Thoracic aorta (tissue), 2 donors: ENCODE measurements around the gene GUCY1A2. TPM values are rescaled to one million over a fixed set of nuclear protein-coding genes. Genes with fewer than 3 reads are reported as not detected.

Experiments used
- ATAC-seq: fragments of 150-250 bp; one replicate; pipeline ENCODE4 v1.8.0; 2017; ENCODE audit warnings: low read depth; ENCODE audit not compliant: insufficient number of reproducible peaks, low FRiP score
- DNase-seq: peaks from one replicate; pipeline ENCODE4 v3.0.0-alpha.2; 2020; ENCODE audit warnings: low spot score
- H3K27ac ChIP-seq, 2 donors: fragments of 200-600 bp; sonication (generic); 1 replicate in 1 of 2; 2 replicates in 1 of 2; pipeline ENCODE4 v1.5.1; 2016; ENCODE audit warnings: mild to moderate bottlenecking in 2 of 2, moderate library complexity in 2 of 2
- H3K27me3 ChIP-seq: fragments of 200-600 bp; sonication (generic); replicated peaks from 2 replicates; pipeline ENCODE4 v1.6.0; 2016; ENCODE audit warnings: mild to moderate bottlenecking; ENCODE audit not compliant: insufficient read depth
- H3K36me3 ChIP-seq: fragments of 200-600 bp; sonication (generic); one replicate; pipeline ENCODE4 v1.5.1; 2016
- H3K4me1 ChIP-seq, 2 donors: fragments of 200-600 bp; sonication (generic); 1 replicate in 1 of 2; 2 replicates in 1 of 2; pipeline versions ENCODE4 v1.5.1 to v1.6.0; 2016; ENCODE audit warnings: low read depth in 2 of 2, mild to moderate bottlenecking in 1 of 2; ENCODE audit not compliant: control insufficient read depth in 1 of 2
- H3K4me3 ChIP-seq: fragments of 200-600 bp; sonication (generic); 2 replicates; pipeline ENCODE4 v1.5.1; 2016; ENCODE audit warnings: mild to moderate bottlenecking
- H3K9me3 ChIP-seq: fragments of 200-600 bp; sonication (generic); 2 replicates; pipeline ENCODE4 v1.5.1; 2016
- CTCF ChIP-seq: fragments of 200-600 bp; sonication (generic); IDR thresholded peaks from one replicate; pipeline ENCODE4 v1.5.1; 2019; ENCODE audit warnings: antibody characterized with exemption
- total RNA-seq, 2 donors: library from RNA; depleted of rRNA; stranded (reverse); fragments of >200 nt; gene quantifications; one replicate each; pipeline versions ENCODE4 v1.1.0 to v1.2.3, GENCODE V29; 2016

Gene GUCY1A2
- total RNA-seq, 2 donors from 2014 or later: 5.3 to 9.4 TPM

GRCh38 chr11:106961048-106961447 lies 57.2 kb downstream of the GUCY1A2 start:
- Histone ChIP-seq H3K27me3 (no peaks in the 10 kb centered on the region), H3K4me3 (no peak overlapping the region), H3K36me3 (no peaks in the 10 kb centered on the region), H3K4me1 (no peaks in the 10 kb centered on the region), H3K27ac (no peak overlapping the region), H3K9me3 (no peaks in the 10 kb centered on the region)
- ATAC-seq (no peak), DNase-seq (no peak)
- no peak for TF ChIP-seq CTCF

- H3K4me1 ChIP-seq: no peaks in the 10 kb centered on the region
- H3K4me3 ChIP-seq: no peak overlapping the region
- H3K9me3 ChIP-seq: no peaks in the 10 kb centered on the region
- H3K27me3 ChIP-seq: no peaks in the 10 kb centered on the region
- no peaks in the 10 kb centered on the region for H3K36me3 ChIP-seq
- no peak for ATAC-seq
- no peak overlapping the region for H3K27ac ChIP-seq
- no peak for DNase-seq
- TF ChIP-seq CTCF: no peak
These were observed 58.5 kb downstream of the GUCY1A2 start for GRCh38 chr11:106959800-106960199.

- DNase-seq (no peak), ATAC-seq (no peak)
- no peak overlapping the region for H3K27ac ChIP-seq
- no peaks in the 10 kb centered on the region for H3K4me1 ChIP-seq
- H3K9me3 ChIP-seq: no peaks in the 10 kb centered on the region
- no peaks in the 10 kb centered on the region for H3K27me3 ChIP-seq
- H3K4me3 ChIP-seq: no peak overlapping the region
- H3K36me3 ChIP-seq: no peaks in the 10 kb centered on the region
- TF ChIP-seq CTCF: no peak
These were observed 58.9 kb downstream of the GUCY1A2 start for GRCh38 chr11:106959386-106959785.

GRCh38 chr11:106958517-106959248 lies 59.6 kb downstream of the GUCY1A2 start:
- no peaks in the 10 kb centered on the region for H3K27me3 ChIP-seq
- DNase-seq: no peak
- no peaks in the 10 kb centered on the region for H3K4me1 ChIP-seq
- TF ChIP-seq CTCF: no peak
- no peaks in the 10 kb centered on the region for H3K9me3 ChIP-seq
- H3K27ac ChIP-seq: no peak overlapping the region
- no peak overlapping the region for H3K4me3 ChIP-seq
- H3K36me3 ChIP-seq: no peaks in the 10 kb centered on the region
- ATAC-seq: no peak

- Histone ChIP-seq H3K27me3 (no peaks in the 10 kb centered on the region), H3K27ac (no peak overlapping the region), H3K4me1 (no peaks in the 10 kb centered on the region), H3K36me3 (no peaks in the 10 kb centered on the region), H3K9me3 (no peaks in the 10 kb centered on the region), H3K4me3 (no peak overlapping the region)
- no peak for ATAC-seq
- DNase-seq: no peak
- no peak for TF ChIP-seq CTCF
These were observed 61.2 kb downstream of the GUCY1A2 start for GRCh38 chr11:106957030-106957482.
